Measurements from ENCODE around the gene TADA2B. TPM values are rescaled to one million over a fixed set of nuclear protein-coding genes. Genes with fewer than 3 reads are reported as not detected.

The TADA2B gene
- total and polyA plus RNA-seq, 4 donors: 3.6 to 13.8 (median 12.6) TPM

- Histone ChIP-seq H3K27me3 (ENCODE audit: control insufficient read depth in 4 of 4, insufficient read depth in 4 of 4, low read length in 3 of 4) (no peaks in the 10 kb centered on the region), H3K4me1 (ENCODE audit: control insufficient read depth in 4 of 4, insufficient read depth in 4 of 4, low read length in 3 of 4) (peaks cover 8 to 18% (median 13%) of the 10 kb centered on the region in 4 donors), H3K9ac (ENCODE audit: low read depth in 1 of 2, low read length in 2 of 2) (no peak overlapping the region), H3K9me3 (ENCODE audit: control insufficient read depth in 4 of 4, low read length in 3 of 4) (no peaks in the 10 kb centered on the region), H3K4me3 (ENCODE audit: low read depth in 1 of 3, low read length in 3 of 3) (no peak overlapping the region), H3K36me3 (ENCODE audit: control insufficient read depth in 4 of 4, insufficient read depth in 3 of 4, low read depth in 1 of 4, low read length in 3 of 4) (no peaks in the 10 kb centered on the region), H3K27ac (ENCODE audit: low read depth in 1 of 2, low read length in 2 of 2) (no peak overlapping the region)
- TF ChIP-seq GABPA (IDR thresholded peaks at IDR 0.05 in 1 of 2, conservative IDR thresholded peaks at IDR 0.05 in 1 of 2) (no peak), TAF1 (conservative IDR thresholded peaks at IDR 0.05) (no peak), RXRA (IDR thresholded peaks at IDR 0.05) (peak in 1 of 2 donors; percentile 62), JUND (IDR thresholded peaks at IDR 0.05) (no peak), RAD21 (IDR thresholded peaks at IDR 0.05) (peak; percentile 96 to 99), FOXA1 (IDR thresholded peaks at IDR 0.05) (no peak), YY1 (IDR thresholded peaks at IDR 0.05) (no peak), NR2F2 (IDR thresholded peaks at IDR 0.05) (peak; percentile 22), HNF4A (conservative IDR thresholded peaks at IDR 0.05) (peak in 1 of 2 donors; percentile 48), FOXA2 (IDR thresholded peaks at IDR 0.05) (no peak), MAX (IDR thresholded peaks at IDR 0.05) (no peak), HNF4G (IDR thresholded peaks at IDR 0.05) (no peak), EGR1 (IDR thresholded peaks at IDR 0.05; ENCODE audit: low read depth in 2 of 2) (no peak), SP1 (IDR thresholded peaks at IDR 0.05) (no peak), REST (IDR thresholded peaks at IDR 0.05) (no peak)
- TF ChIP-seq, protein P1, sequence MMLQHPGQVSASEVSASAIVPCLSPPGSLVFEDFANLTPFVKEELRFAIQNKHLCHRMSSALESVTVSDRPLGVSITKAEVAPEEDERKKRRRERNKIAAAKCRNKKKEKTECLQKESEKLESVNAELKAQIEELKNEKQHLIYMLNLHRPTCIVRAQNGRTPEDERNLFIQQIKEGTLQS (IDR thresholded peaks at IDR 0.05): no peak
- TF ChIP-seq, protein P2, sequence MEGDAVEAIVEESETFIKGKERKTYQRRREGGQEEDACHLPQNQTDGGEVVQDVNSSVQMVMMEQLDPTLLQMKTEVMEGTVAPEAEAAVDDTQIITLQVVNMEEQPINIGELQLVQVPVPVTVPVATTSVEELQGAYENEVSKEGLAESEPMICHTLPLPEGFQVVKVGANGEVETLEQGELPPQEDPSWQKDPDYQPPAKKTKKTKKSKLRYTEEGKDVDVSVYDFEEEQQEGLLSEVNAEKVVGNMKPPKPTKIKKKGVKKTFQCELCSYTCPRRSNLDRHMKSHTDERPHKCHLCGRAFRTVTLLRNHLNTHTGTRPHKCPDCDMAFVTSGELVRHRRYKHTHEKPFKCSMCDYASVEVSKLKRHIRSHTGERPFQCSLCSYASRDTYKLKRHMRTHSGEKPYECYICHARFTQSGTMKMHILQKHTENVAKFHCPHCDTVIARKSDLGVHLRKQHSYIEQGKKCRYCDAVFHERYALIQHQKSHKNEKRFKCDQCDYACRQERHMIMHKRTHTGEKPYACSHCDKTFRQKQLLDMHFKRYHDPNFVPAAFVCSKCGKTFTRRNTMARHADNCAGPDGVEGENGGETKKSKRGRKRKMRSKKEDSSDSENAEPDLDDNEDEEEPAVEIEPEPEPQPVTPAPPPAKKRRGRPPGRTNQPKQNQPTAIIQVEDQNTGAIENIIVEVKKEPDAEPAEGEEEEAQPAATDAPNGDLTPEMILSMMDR (IDR thresholded peaks at IDR 0.05; ENCODE audit: low read depth, low read length, missing input control): peak; percentile 99
- TF ChIP-seq, protein P3, sequence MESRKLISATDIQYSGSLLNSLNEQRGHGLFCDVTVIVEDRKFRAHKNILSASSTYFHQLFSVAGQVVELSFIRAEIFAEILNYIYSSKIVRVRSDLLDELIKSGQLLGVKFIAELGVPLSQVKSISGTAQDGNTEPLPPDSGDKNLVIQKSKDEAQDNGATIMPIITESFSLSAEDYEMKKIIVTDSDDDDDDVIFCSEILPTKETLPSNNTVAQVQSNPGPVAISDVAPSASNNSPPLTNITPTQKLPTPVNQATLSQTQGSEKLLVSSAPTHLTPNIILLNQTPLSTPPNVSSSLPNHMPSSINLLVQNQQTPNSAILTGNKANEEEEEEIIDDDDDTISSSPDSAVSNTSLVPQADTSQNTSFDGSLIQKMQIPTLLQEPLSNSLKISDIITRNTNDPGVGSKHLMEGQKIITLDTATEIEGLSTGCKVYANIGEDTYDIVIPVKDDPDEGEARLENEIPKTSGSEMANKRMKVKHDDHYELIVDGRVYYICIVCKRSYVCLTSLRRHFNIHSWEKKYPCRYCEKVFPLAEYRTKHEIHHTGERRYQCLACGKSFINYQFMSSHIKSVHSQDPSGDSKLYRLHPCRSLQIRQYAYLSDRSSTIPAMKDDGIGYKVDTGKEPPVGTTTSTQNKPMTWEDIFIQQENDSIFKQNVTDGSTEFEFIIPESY (IDR thresholded peaks at IDR 0.05): no peak
- WGBS: 38% methylated on average over 23 of the region's 23 CpGs
- DNase-seq (ENCODE audit: low spot score): peak; percentile 90
Measured at GRCh38 chr4:7070729-7071511, 27.7 kb downstream of the TADA2B start.
